DND-41 (cell line): ENCODE results near the gene MCF2L2.

Experiments used
- CTCF ChIP-seq: IDR thresholded peaks from 2 replicates; pipeline ENCODE4 v1.5.1; 2012; ENCODE audit warnings: borderline replicate concordance, low read length, moderate library complexity, mild to moderate bottlenecking; ENCODE audit not compliant: poor library complexity, severe bottlenecking; ENCODE audit errors: extremely low read depth
- EZH2 ChIP-seq: IDR thresholded peaks from 3 replicates; pipeline ENCODE4 v1.6.1; 2012; ENCODE audit warnings: borderline replicate concordance, low read depth, mild to moderate bottlenecking, moderate library complexity, low read length, inconsistent platforms; ENCODE audit not compliant: severe bottlenecking

- TF ChIP-seq CTCF (no peak), EZH2 (no peak)
These were observed 19.2 kb downstream of the MCF2L2 start for GRCh38 chr3:183409219-183409618.
